Heart right ventricle (tissue), 16 donors: ENCODE results near the gene SNRNP48. TPM values are rescaled to one million over a fixed set of nuclear protein-coding genes. Genes with fewer than 3 reads are reported as not detected.

Experiments
- ATAC-seq, 8 donors: fragments of 200-7000 bp; cut with Tn5 transposase; one replicate each; pipeline ENCODE4 v1.9.1; 2020; ENCODE audit warnings: mild to moderate bottlenecking in 8 of 8, moderate library complexity in 8 of 8, moderate number of reproducible peaks in 1 of 8
- DNase-seq, 2 donors: peaks; one replicate each; pipeline ENCODE4 v3.0.0-alpha.2; 2020
- H3K27ac ChIP-seq, 10 donors: fragments of 200-600 bp; sonication (generic) in 2 of 10; one replicate each; pipeline versions ENCODE4 v1.5.0 to v1.8.0; 2020 to 2022; ENCODE audit warnings: mild to moderate bottlenecking in 3 of 10
- H3K27me3 ChIP-seq, 7 donors: fragments of 200-600 bp; one replicate each; pipeline ENCODE4 v1.8.0; 2021 to 2022; ENCODE audit warnings: mild to moderate bottlenecking in 2 of 7
- H3K36me3 ChIP-seq, 9 donors: fragments of 200-600 bp; sonication (generic) in 1 of 9; one replicate each; pipeline versions ENCODE4 v1.5.0 to v1.8.0; 2020 to 2022; ENCODE audit warnings: mild to moderate bottlenecking in 2 of 9
- H3K4me1 ChIP-seq, 9 donors: fragments of 200-600 bp; sonication (generic) in 1 of 9; one replicate each; pipeline versions ENCODE4 v1.5.0 to v1.8.0; 2020 to 2022; ENCODE audit warnings: mild to moderate bottlenecking in 4 of 9
- H3K4me3 ChIP-seq, 10 donors: fragments of 200-600 bp; sonication (generic) in 2 of 10; one replicate each; pipeline versions ENCODE4 v1.5.0 to v1.8.0; 2020 to 2022; ENCODE audit warnings: mild to moderate bottlenecking in 7 of 10, moderate library complexity in 2 of 10
- H3K9me3 ChIP-seq, 11 donors: fragments of 200-600 bp in 10 of 11; sonication (generic) in 2 of 11; one replicate each; pipeline versions ENCODE4 v1.5.0 to v1.8.0; 2013 to 2022; ENCODE audit warnings: mild to moderate bottlenecking in 2 of 11, control low read depth in 1 of 11, moderate library complexity in 1 of 11
- WGBS, 2 donors: extraction: QIAGEN DNeasy Blood & Tissue Kit; methylation state at CpG; one replicate each; pipeline ENCODE4 v1.1.7; 2013; ENCODE audit warnings: inconsistent platforms in 1 of 2; 5-methylcytosine and 5-hydroxymethylcytosine counted together
- intact Hi-C, 10 donors: fragments of 100-400 bp; cut with DNase I; formaldehyde crosslinking; loops; one replicate each; pipeline versions ENCODE4 v1.11.1 to v1.14.2; 2022
- polyA plus RNA-seq, 2 donors: library from polyadenylated mRNA; stranded (reverse); fragments of 200-250 nt; gene quantifications; one replicate each; pipeline ENCODE4 v1.2.3, GENCODE V29; 2013
- total RNA-seq, 10 donors: library from RNA; stranded (reverse); fragmentation: NEBNext Ultra II Directional in 3 of 10; extraction: Animal tissue kit (Norgen Biotek cat#: 25700) in 3 of 10; gene quantifications; one replicate each; pipeline versions ENCODE4 v1.2.1 to v1.2.4, GENCODE V29; 2021 to 2023
- TF ChIP-seq, protein P1 (sequence below), 9 donors: fragments of 200-600 bp; sonication (generic) in 2 of 9; IDR thresholded peaks; one replicate each; pipeline versions ENCODE4 v1.5.0 to v1.8.0; 2021 to 2022; ENCODE audit warnings: antibody characterized with exemption in 9 of 9, mild to moderate bottlenecking in 5 of 9, moderate library complexity in 1 of 9
- donor health status: Arrhythmogenic right ventricular cardiomyopathy.
- donor health status: ischemic (EF 13 %, LVEDD 7.1; RV severe dilation, severe dysfunction).
- donor health status: healthy with polysubstance abuse.
- donor health status: DM: no; HTN: yes; CAD: no.
- donor health status: DM: no; HTN: no; CAD: no.
- donor health status: ischemic (EF 25% LVEDD 6.9; RV normal size, moderate dysfunction).
- donor health status: ischemic (EF 25% LVEDD 5.7; RV mildly dilated, moderate dysfunction).
- donor health status: healthy.
- donor health status: DM: yes; HTN: yes; CAD: no.
- donor health status: Ischemic cardiomyopathy.
- donor health status: ischemic (EF 35%, LVEDD 5.7; RV mildly dilated, moderate dysfunction).
- donor health status: nonischemic (EF 11% LVEDD 7.7; RV severe dilation, severe dysfunction).
- donor health status: DM: yes; HTN: yes; CAD: no.
- donor health status: PGD.
- donor health status: ischemic (EF 29% LVEDD 5.4; RV normal size, mild dysfunction).
- donor health status: nonischemic (EF 23%, LVEDD 6.1; RV moderate dilation, normal function).

Gene SNRNP48
- total and polyA plus RNA-seq, 12 donors, result 9.1 to 21.1 (median 13.1) TPM

DNA sequence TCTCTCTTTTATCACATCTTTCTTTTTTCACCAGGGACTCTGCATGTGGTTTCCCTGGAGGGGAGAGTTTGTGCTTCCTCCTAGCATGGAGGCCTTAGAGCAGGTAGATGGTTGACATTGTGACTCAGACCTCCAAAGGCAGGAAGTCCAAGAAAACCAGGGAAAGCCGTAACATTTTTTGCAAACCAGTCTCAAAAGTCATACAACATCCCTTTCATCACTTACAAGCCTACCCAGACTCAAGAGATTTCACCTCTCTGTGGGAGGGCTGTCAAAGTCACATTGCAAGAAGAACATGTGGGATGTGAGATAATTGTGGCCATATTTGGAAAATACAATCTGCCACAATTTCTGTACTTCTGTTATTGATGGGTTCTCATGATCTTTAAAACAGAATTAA lies 46.2 kb downstream of the SNRNP48 start:
- WGBS, 2 donors, result 65 to 69% methylated on average over 1 of the region's 1 CpG
- Histone ChIP-seq H3K27ac (no peak overlapping the region), H3K4me3 (no peak overlapping the region), H3K4me1 (no peaks in the 10 kb centered on the region), H3K27me3 (peaks cover 0 to 14% (median 0%) of the 10 kb centered on the region in 7 donors), H3K9me3 (no peaks in the 10 kb centered on the region), H3K36me3 (no peaks in the 10 kb centered on the region)
- TF ChIP-seq, protein P1, sequence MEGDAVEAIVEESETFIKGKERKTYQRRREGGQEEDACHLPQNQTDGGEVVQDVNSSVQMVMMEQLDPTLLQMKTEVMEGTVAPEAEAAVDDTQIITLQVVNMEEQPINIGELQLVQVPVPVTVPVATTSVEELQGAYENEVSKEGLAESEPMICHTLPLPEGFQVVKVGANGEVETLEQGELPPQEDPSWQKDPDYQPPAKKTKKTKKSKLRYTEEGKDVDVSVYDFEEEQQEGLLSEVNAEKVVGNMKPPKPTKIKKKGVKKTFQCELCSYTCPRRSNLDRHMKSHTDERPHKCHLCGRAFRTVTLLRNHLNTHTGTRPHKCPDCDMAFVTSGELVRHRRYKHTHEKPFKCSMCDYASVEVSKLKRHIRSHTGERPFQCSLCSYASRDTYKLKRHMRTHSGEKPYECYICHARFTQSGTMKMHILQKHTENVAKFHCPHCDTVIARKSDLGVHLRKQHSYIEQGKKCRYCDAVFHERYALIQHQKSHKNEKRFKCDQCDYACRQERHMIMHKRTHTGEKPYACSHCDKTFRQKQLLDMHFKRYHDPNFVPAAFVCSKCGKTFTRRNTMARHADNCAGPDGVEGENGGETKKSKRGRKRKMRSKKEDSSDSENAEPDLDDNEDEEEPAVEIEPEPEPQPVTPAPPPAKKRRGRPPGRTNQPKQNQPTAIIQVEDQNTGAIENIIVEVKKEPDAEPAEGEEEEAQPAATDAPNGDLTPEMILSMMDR (IDR thresholded peaks at IDR 0.05), result no peak
- DNase-seq (no peak), ATAC-seq (no peak)
- intact Hi-C loops, result no loop called here

DNA sequence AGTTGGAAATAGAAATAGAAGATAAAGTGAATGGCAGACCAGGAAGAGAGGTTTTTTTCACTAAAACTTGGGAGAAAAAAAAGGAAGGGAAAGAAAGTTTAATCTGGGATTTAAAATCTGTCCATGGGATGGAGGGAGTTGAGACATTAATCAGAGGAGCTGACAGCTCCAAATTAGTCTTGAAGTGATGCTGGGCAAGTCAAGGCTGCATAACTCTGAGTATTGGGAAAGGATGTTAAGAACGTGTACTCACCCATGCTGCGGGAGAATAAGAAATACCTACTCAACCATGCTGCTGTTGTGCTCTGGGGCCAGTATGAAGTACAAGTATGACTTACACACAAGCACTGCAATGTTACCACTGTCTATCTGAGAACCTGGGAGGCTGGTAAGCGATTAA lies 47.5 kb downstream of the SNRNP48 start:
- TF ChIP-seq, protein P1 (IDR thresholded peaks at IDR 0.05), result no peak
- Histone ChIP-seq H3K9me3 (no peaks in the 10 kb centered on the region), H3K4me3 (no peak overlapping the region), H3K27me3 (peaks cover 0 to 14% (median 0%) of the 10 kb centered on the region in 7 donors), H3K4me1 (no peaks in the 10 kb centered on the region), H3K27ac (no peak overlapping the region), H3K36me3 (no peaks in the 10 kb centered on the region)
- WGBS, 2 donors, result 74 to 77% methylated on average over 3 of the region's 3 CpGs
- ATAC-seq, result no peak
- DNase-seq, result no peak
- intact Hi-C loops, result no loop called here

GRCh38 chr6:7639427-7639826 lies 49.4 kb downstream of the SNRNP48 start:
- DNase-seq (no peak), ATAC-seq (no peak)
- no peaks in the 10 kb centered on the region for H3K4me1 ChIP-seq
- H3K27me3 ChIP-seq, result peaks cover 0 to 14% (median 0%) of the 10 kb centered on the region in 7 donors
- intact Hi-C loops, result no loop called here
- no peak overlapping the region for H3K27ac ChIP-seq
- H3K36me3 ChIP-seq, result no peaks in the 10 kb centered on the region
- TF ChIP-seq, protein P1 (IDR thresholded peaks at IDR 0.05), result no peak
- WGBS, 2 donors, result 86 to 87% methylated on average over 3 of the region's 3 CpGs
- H3K9me3 ChIP-seq, result no peaks in the 10 kb centered on the region
- H3K4me3 ChIP-seq, result no peak overlapping the region

DNA sequence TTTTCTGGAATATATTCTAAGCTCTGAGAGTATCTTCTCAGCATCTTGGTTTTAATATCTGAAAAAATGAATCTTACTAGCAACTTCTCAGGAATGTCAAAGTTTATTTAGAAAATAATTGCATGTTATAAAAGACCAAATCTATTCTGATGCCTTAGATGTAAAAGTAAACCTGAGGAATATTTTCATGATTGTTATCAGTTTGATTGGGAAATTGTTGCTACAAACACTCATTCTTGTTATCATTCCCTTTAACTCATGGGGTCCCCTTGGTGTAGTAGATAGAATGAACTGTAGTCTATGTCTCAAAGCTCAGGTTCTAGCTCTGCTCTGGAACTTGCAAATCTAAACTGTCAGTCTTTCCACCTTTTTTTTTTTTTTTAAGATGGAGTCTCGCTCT lies 50.0 kb downstream of the SNRNP48 start:
- Histone ChIP-seq H3K27ac (no peak overlapping the region), H3K4me1 (no peaks in the 10 kb centered on the region), H3K4me3 (no peak overlapping the region), H3K9me3 (no peaks in the 10 kb centered on the region), H3K27me3 (peaks cover 0 to 14% (median 0%) of the 10 kb centered on the region in 7 donors), H3K36me3 (no peaks in the 10 kb centered on the region)
- TF ChIP-seq, protein P1 (IDR thresholded peaks at IDR 0.05), result no peak
- intact Hi-C loops, result no loop called here
- DNase-seq, result no peak
- WGBS, 2 donors, result 57 to 92% methylated on average over 1 of the region's 1 CpG
- no peak for ATAC-seq
